Measurements from ENCODE around the gene LMAN2. TPM values are rescaled to one million over a fixed set of nuclear protein-coding genes. Genes with fewer than 3 reads are reported as not detected.

Gene LMAN2
- total RNA-seq, 4 donors from 2014 or later, result 225 to 384 (median 257) TPM

Other genes starting within 250 kb of the LMAN2 start
- gene NSD1, start 217.9 kb downstream of the LMAN2 start, total RNA-seq, result 10 to 100 TPM; 24.0 to 39.5 (median 32.2) TPM
- 10 to 100 TPM; 24.0 to 74.4 (median 49.8) TPM for gene RAB24, start 47.9 kb downstream of the LMAN2 start, total RNA-seq
- 100 to 1,000 TPM in 2 of 4 donors, 10 to 100 TPM in 2; 88.7 to 184 (median 108) TPM for gene PRELID1, start 47.9 kb downstream of the LMAN2 start, total RNA-seq
- 10 to 100 TPM in 2 of 4 donors, 1 to 10 TPM in 2; 7.4 to 15.3 (median 9.5) TPM for gene MXD3, start 39.8 kb downstream of the LMAN2 start, total RNA-seq
- gene RGS14, start 6.3 kb upstream of the LMAN2 start, total RNA-seq, result 10 to 100 TPM; 32.7 to 37.8 (median 34.8) TPM
- gene SLC34A1, start 32.8 kb upstream of the LMAN2 start, total RNA-seq, result under 1 TPM; 0.15 to 0.47 (median 0.25) TPM
- 1 to 10 TPM in 1 of 4 donors, not detected in 3; 2.0 TPM for gene PFN3, start 49.0 kb upstream of the LMAN2 start, total RNA-seq
- gene F12, start 57.9 kb upstream of the LMAN2 start, total RNA-seq, result 10 to 100 TPM; 10.7 to 25.4 (median 19.6) TPM
- gene GRK6, start 75.0 kb upstream of the LMAN2 start, total RNA-seq, result 10 to 100 TPM; 24.6 to 39.7 (median 29.5) TPM
- gene PRR7, start 95.1 kb upstream of the LMAN2 start, total RNA-seq, result 1 to 10 TPM; 5.0 to 7.7 (median 6.4) TPM
- gene DBN1, start 122.0 kb upstream of the LMAN2 start, total RNA-seq, result 10 to 100 TPM; 11.9 to 51.1 (median 27.2) TPM
- 10 to 100 TPM; 17.1 to 81.6 (median 33.6) TPM for gene PDLIM7, start 145.9 kb upstream of the LMAN2 start, total RNA-seq
- gene DOK3, start 158.2 kb upstream of the LMAN2 start, total RNA-seq, result 1 to 10 TPM; 2.4 to 7.2 (median 4.4) TPM
- gene DDX41, start 165.3 kb upstream of the LMAN2 start, total RNA-seq, result 10 to 100 TPM; 63.4 to 96.5 (median 76.2) TPM
- 10 to 100 TPM; 28.5 to 52.1 (median 41.9) TPM for gene FAM193B, start 202.9 kb upstream of the LMAN2 start, total RNA-seq
- 100 to 1,000 TPM in 3 of 4 donors, 10 to 100 TPM in 1; 96.5 to 141 (median 119) TPM for gene TMED9, start 240.5 kb upstream of the LMAN2 start, total RNA-seq
- gene B4GALT7, start 248.5 kb upstream of the LMAN2 start, total RNA-seq, result 10 to 100 TPM; 13.5 to 22.9 (median 15.8) TPM